GM19351 (cell line): ENCODE measurements around the gene TMPRSS15.
"Not testable (repeated sequence)": the region's sequence is repeated elsewhere in the genome, so short reads cannot be mapped to it uniquely, and the experiment has no call there.

Experiments used
- ATAC-seq: cut with Tn5 transposase; IDR thresholded peaks from one replicate; pipeline ENCODE4 v1.9.1; 2021; ENCODE audit warnings: mild to moderate bottlenecking, moderate library complexity; ENCODE audit not compliant: unreplicated experiment

Gene TMPRSS15

DNA sequence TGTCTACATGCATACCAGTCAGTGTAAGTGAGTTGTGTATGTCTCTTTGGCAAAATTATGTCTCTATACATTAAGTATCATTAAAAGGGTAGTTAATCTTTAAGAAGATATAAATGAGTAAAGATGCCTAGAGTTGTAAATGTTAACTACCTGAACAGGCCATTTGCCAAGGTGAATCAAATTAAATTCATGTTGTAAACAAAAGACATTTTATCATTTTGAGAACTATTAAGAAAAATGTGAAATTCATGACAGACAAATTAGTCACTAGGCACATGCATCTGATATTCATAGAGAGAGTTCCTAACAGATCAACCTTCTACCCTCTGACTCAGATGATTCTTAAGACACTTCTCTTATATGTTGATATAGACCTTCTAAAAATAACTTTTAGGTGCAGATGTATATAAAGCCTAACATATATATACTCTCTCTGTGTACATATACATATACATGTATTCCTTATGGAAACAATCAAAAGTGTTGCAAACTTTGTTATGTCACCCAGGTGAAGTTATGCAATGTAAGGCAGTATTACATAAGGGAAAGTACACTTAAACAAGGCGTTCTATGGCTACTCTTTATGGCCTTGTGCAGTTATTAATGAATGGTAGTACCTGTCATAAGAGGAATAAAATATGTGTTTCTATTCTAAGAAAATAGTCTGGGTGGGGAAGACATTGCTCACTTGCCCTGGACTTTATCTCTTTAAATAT is at the start of gene TMPRSS15:
TMPRSS15 (minus strand) TSS at position 51 of the 716 bp plus-strand sequence. CDS start 163 bp downstream, outside the sequence.
- ATAC-seq: no peak

DNA sequence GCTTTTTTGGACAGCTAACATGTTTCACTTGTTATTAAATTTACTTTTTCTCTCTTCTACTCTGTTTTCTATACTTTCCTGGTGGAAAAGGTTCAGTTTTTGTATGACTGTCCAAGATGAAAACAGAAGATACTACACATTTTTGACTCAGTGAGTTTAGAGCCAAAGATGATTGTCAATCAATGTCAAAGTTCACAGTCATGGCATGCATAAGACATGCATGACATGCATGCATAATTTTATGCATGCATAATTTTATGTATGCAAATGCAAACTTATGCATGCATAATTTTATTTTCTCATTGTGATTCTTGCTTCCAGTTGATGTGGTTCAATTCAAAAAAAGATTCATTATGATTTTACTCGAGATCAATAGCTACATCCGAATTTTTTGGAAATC is 48.1 kb upstream of the TMPRSS15 start:
- no peak for ATAC-seq

DNA sequence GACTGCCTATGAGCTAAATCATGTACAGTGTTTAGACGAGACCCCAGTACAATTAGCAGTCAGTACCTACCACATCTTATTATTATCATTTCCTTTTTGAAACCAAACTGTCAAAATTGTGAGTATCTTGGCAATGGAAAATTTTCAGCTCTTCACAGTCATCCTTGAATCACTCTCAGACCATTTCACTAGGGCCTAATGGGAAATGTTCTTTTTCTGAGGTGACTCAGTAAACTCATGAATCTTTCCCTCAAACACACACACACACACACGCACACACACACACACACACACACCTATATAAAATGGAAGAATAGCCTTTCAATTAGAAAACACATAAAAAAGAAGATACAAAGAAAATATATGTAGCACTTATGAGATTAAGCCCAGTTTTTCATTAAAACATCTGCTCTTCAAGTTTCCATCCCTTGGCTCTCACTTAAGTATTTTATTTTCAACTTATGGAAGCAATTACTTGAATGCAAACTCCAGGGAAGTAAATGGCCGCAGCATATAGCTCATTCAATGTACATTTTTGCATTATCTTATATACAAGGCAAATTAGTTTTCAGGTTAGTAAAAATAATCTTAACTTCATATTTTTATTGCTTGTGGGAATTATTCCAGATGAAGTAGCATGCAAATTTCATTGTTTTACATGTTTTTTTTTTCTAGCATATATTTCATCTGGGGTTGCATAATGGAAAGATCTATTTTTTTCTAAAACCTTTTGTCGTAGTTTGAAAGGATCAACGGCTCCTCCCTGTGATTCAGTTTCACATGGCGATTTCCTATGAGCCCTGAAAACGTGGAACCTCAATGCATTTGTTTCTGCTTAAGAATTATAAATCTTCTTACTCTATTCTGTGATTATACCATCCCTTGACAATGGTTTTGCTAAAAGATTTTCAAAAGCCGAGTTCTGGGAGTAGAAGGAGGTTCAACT is 46.3 kb upstream of the TMPRSS15 start:
- no peak for ATAC-seq

DNA sequence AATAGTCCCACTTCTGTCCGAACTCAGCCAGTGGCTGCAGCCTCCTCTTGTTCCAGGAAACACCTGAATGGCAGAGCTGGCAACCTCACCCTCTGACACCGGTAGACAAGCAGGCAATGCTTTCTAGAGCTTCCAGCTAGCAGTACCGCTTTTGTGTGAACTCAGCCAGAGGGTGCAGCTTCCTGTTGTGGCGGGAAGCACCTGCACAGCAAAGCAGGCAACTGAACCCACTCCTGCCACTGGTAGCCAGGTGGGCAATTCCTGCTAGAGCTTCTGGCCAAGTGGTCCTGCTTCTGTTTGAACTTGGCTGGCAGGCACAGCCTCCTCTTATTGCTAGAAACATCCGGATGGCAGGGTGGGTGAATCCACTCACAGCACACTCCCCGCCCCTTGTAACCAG is 40.1 kb upstream of the TMPRSS15 start:
- no peak for ATAC-seq

DNA sequence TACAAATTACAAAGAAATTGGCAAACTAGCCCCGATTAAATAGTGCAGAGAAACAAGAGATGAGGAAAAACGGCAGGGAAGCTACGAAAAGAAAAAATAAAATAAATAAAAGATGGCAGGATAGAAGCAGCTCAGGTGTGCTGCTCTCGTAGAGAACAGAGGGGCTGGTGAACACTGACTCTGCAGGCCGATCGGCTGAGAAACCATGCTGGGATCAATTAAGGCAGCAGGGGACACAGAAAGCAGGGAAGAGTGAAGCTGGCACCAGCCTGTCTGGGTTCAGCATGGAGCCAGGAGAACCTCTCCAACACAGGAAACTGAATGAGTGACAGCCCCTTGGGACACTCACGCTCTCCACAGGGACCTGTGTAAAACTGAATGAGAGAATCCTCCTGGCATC is 39.5 kb upstream of the TMPRSS15 start:
- no peak for ATAC-seq

DNA sequence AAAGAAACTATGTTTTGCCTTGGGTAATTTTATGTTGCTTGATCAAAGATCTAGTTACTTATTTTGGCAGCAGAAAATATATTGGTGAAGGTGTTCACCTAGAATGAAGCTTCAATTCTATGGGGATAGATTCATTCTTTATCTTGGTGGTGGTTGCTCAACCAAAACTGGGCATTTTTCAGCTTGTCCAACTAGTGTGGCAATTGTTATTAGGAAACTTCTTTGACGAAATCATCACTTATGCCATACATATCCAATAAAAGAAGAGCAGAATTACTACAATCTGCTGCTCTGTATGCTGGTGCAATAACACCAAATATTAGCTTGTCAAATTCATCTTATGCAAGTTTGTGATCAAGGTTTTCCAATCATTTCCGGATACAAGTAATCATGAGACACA is 26.8 kb upstream of the TMPRSS15 start:
- ATAC-seq: no peak

DNA sequence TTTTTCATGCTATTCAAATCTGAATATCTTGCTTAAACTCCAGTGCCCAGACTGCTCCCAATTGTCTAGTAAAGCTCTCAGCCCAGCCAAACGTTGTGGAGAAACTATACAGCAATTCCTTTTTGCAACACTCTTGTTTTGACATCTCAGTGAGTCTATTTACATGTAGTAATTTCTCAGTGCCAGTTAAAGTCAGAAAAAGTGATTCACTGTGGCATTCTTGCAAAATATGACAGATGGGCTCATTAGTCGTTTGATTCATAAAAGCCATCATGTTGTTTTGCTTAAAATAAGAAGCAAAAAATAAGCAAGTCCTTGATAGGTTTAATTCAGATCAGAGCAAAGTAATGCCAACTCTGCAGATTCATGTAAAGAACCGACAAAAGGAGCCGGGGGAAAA is 20.7 kb upstream of the TMPRSS15 start:
- ATAC-seq: no peak

DNA sequence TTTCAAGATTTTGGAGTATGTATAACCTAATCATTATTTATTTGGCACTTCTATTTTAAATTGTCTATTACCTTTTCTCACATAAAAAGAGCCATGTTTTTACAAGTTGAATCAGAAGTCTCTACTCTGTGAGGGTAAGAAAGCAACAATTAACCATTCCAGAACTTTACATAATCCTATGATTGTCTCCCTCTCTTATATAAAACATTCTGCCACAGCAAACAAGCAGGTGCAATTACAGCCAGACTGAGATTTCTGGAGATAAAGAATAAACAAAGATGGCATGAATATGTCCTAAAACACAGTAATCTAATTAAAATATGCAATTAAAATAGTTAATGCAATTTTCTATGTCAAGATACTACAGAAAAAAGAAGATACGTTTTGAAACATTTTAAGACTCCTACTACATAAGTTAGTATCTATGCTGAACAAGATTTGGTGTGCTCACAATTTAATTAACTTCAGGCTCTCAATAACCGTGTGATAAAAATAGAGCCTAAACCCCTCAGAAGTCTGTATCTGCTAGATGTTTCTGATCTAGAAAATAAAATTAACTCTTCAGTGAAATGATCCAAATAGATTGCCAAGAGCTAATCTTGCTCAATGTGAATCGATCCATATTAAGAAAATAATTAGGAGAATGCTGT is 13.7 kb upstream of the TMPRSS15 start:
- no peak for ATAC-seq

DNA sequence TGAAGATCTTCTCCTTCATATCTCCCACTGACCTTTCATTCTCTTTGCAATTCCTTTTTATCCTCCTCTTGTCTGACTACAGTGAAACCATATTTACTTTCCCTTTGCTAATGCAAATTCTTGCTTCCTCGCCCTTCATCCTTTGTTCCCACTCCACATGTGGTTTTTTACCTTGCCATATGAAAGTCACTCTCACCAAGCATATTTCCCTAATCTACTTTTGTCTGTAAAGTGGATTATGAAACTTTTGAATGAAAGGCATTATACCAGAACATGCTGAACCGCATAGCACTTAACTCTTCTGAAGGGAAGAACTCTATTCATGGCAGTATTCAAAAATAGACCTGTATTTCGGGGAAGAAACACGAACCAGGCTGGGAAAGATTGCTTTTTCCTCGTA is 8.0 kb upstream of the TMPRSS15 start:
- no peak for ATAC-seq

DNA sequence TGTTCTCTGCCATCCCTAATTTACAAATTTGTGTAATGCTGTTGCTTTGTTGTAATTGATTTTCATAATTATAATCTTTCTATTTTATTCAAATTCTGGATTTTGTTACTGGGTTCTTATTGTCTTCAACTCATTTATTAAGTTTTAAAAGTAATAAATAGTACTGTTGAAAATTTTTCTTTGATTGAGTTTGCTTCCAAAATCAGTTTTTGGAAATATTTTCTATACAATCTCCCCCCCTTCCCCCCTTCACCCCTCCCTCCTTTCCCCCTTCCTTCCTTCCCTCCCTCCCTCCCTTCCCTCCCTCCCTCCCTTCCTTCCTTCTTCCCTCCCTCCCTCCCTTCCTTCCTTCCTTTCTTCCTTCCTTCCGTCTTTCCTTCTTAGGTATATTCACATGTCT is 6.0 kb upstream of the TMPRSS15 start:
- no peak for ATAC-seq

DNA sequence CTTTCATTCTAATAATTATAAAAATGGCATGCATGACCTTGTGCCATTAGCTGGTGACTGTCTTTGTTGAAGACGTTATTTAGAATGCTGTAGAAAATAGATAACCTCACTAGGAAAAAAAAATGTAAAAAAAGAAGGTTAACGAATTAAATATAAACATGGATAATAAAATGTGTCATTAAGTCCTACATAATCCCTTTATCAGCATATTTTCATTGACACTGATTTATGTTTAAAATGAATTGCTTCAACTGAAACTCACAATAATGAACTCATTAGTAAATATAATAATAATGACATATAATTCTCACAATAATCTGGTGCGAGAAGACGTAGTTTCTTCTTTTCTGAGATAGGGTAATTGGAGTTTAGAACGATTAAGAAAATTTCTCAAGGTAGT is 4.7 kb downstream of the TMPRSS15 start:
- no peak for ATAC-seq

DNA sequence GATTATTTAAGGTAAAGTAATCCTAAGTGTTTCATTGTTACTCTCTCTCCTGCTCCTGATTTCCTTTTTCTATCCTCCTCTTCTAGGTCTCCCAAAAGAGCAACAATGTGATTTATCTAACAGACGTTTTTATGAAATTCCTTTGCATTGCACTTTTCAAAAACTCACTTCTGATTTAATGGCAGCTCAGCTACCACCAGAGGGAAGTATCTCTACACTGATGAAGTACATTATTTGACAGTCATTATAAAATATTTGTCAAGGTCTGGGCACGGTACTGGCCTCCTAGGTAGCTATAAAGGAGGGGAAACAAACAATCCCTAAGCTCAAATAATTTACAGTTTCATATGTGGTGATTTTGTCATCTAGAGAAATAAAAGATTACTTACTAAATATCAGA is 15.6 kb downstream of the TMPRSS15 start:
- no peak for ATAC-seq

DNA sequence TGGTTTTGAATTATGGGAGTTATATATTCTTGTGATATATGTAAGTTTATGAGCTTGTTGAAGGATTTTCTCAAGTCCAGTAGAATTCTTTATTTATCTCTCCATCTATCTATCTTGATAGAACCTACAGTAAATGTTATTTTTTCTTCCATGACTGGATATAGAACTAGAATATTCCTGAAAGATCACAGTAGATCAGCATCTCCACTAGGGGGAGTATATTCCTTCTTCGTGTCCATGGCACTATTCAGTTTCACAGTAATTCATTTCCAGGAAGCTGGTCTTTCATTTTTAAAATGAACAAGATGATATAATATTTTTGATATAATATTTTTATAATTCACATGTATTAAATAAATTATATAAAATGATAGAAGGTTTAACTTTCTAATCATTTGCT is 18.8 kb downstream of the TMPRSS15 start:
- ATAC-seq: no peak

DNA sequence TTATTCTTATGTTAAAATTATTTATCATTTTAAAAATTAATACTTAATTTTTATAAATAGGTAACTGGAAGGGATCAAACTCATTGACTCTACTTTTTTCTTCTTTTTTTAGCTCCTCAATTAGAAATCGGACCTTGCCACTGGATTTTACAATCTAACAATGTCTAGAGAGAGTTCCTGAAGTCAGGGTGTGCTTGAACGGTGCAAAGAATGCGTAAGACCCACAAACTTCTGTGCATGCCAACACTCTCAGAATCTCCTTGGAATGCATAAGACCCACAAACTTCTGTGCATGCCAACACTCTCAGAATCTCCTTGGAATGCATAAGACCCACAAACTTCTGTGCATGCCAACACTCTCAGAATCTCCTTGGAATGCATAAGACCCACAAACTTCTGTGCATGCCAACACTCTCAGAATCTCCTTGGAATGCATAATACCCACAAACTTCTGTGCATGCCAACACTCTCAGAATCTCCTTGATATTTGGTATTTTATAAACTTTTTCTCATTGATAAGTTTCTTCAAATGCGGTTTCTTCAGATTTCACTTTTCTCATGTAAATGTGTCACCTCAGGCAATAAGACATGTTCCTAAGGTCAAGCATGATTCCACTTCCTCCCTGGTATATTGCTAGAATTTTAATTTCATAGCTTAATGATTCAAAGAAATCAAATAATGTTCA is 20.5 kb downstream of the TMPRSS15 start:
- ATAC-seq: not testable (repeated sequence)

DNA sequence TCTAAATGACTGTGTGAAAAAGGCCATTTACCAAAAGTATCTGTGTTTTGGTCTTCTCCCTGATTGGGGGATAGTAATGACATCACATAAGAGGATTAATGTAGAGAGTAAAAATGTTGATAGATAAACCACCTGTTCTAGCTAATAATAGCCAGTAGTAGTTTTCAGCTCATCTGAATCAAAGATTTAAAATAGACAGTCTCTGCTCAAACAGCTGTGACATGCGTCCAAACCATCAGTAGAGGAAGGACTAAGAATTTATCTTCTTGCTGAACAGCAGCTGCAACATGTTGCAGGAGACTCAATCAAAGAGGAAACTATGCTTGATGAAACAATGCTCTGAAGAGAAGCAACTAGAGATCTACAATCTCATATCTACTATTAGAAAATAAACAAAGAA is 21.4 kb downstream of the TMPRSS15 start:
- no peak for ATAC-seq

DNA sequence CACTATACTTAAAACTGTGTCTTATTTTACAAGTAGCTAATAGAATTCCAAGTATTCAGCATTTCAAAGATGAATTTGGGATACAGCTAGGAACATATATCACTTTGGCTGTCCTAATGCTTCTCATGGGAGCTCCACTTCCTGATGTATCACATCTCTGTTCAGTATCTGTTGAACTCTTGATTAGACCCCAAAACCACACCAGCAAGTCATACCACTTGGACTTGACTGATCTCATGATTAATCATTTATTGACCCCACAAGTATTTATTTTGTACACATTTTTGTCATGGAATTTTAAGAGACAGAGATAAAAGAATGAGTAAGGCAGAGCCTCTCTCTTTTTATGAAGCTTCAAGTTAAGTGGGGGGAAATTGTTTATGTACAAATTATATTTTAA is 30.0 kb downstream of the TMPRSS15 start:
- no peak for ATAC-seq

DNA sequence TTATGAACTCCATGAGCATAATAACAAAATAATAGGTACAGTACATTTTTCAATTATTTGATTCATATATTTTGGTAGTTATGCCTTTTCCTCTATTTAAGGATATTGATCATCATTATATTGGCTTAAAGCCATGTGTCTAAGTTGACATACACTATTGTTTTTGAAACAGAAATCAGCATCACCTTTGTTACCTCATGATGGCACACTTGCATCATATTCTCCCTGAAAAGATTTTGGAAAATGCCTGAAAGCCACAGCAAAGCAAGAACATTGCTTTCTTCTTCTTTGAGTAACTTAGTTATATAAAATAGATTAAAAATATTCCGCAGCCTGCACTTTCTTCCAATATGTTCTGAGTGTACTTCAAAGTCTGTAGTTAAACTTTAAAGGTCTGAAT is 33.3 kb downstream of the TMPRSS15 start:
- no peak for ATAC-seq

DNA sequence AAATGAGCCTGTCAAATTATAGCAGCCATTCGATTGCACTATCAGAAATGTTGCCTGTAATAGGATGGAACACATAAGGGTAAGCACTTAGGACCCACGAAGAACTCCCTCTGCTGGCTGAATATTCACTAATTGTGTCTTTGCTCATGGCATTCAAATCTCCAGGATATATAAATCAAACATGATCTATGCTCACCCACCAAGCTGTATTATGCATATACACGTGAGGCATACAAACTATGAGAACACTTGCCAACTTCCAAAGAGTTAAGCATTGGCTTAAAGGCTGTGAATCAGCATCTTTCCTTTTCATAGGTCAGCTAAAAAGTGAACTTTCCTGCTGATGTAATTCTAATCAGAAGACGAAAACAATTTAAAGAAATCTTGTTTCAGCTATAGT is 34.5 kb downstream of the TMPRSS15 start:
- no peak for ATAC-seq

DNA sequence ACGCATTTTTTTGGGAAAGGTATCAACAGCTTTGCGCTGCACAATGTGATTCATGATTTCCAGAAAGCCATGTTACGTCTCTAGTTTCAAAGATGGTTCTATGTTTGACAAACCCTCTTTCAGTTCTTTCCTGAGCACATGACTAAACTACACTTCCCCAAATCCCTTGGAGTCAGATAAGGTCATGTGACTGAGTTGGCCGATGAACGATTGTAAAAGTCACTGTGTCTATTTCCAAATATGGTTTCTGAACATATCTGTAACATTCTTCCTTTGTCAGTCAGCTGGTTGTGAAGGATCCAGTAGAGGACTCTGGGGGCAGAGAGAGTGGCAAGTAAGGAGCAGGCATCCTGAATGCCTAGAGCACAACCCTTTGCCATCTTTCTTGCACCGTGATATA is 35.4 kb downstream of the TMPRSS15 start:
- ATAC-seq: no peak

DNA sequence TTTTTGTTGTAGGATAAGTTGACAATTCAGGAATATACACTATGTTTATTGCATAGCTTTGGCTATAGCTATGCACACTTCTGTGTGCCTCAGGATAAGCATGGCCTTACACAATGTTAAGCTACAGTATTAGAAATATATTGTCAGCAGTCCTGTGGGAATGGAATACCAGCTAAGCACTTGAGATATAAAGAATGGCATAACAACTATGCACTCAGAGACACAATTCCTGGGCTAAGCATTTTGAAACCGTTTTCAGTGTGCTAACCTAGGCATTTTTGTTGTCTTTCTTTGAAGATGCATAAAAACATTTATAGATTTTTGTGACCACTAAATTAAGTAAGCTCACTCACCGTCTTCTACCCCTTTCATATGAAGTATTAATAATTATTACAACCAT is 46.8 kb downstream of the TMPRSS15 start:
- ATAC-seq: no peak

DNA sequence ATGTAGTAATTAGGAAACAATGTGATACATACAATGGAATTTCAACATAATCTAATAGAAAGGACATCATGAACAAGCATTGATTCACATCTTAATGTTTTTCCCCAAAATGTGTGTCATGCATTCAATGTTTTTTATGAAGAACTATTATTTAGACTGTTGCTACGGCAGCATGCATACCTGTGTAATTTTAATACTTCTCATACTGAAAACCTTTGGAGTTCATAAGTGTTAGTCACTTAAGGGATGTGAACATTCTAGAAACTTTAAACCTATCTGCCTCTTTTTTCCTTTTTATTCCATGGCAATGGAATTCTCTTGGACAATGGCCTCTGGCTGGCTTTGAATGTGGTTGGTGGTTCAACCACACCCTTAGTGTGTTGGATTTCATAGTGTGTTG is 48.6 kb downstream of the TMPRSS15 start:
- ATAC-seq: no peak
